ENCODE measurements around the gene ZBTB22. TPM values are rescaled to one million over a fixed set of nuclear protein-coding genes. Genes with fewer than 3 reads are reported as not detected.

Gene ZBTB22
- total RNA-seq, 1 donor from 2014 or later: 19.9 TPM

GRCh38 chr6:33271468-33272274, 45.9 kb downstream of the ZBTB22 start, which contains the start of the genes RPS18 and VPS52:
Gene RPS18, plus strand, starts transcription at chr6:33272075. Its CDS starts 45 bp downstream, at chr6:33272120.
Gene VPS52, minus strand, starts transcription at chr6:33271876. Its CDS starts 201 bp downstream, at chr6:33271675.
- intact Hi-C loops (cut with DNase I): loop anchor here (1.0 kb wide), 1 partner anchor 18 kb away; the partner anchor contains the start of genes PFDN6 and WDR46
- peak; percentile 96 for DNase-seq (ENCODE audit: low spot score)

GRCh38 chr6:33271117-33271467, 46.5 kb downstream of the ZBTB22 start:
- intact Hi-C loops (cut with DNase I): loop anchor here (1.0 kb wide), 1 partner anchor 18 kb away; the partner anchor contains the start of genes PFDN6 and WDR46

More at GRCh38 chr6:33271117-33271467, 46.5 kb downstream of the ZBTB22 start:
- no peak for DNase-seq (ENCODE audit: low spot score)

Small RNAs within 50 kb of the gene (microRNA-seq; reads per million reads assigned to microRNA genes)
- gene MIR6834: not detected
- not detected for gene MIR6873

Other genes starting within 250 kb of the ZBTB22 start
- gene HLA-DPA1, start 244.1 kb downstream of the ZBTB22 start, total RNA-seq: 35.8 TPM
- gene HLA-DPB1, start 241.8 kb downstream of the ZBTB22 start, total RNA-seq: 32.8 TPM
- gene COL11A2, start 125.3 kb downstream of the ZBTB22 start, total RNA-seq: 1.7 TPM
- 33.5 TPM for gene RXRB, start 117.1 kb downstream of the ZBTB22 start, total RNA-seq
- gene SLC39A7, start 116.9 kb downstream of the ZBTB22 start, total RNA-seq: 62.4 TPM
- 9.9 TPM for gene HSD17B8, start 113.1 kb downstream of the ZBTB22 start, total RNA-seq
- gene RING1, start 109.2 kb downstream of the ZBTB22 start, total RNA-seq: 24.5 TPM
- 32.5 TPM for gene VPS52, start 45.9 kb downstream of the ZBTB22 start, total RNA-seq
- 753 TPM for gene RPS18, start 45.7 kb downstream of the ZBTB22 start, total RNA-seq
- 9.3 TPM for gene B3GALT4, start 40.6 kb downstream of the ZBTB22 start, total RNA-seq
- gene WDR46, start 28.5 kb downstream of the ZBTB22 start, total RNA-seq: 18.8 TPM
- gene PFDN6, start 28.1 kb downstream of the ZBTB22 start, total RNA-seq: 35.1 TPM
- 46.9 TPM for gene RGL2, start 18.8 kb downstream of the ZBTB22 start, total RNA-seq
- gene TAPBP, start 3.7 kb downstream of the ZBTB22 start, total RNA-seq: 85.8 TPM
- gene DAXX, start 5.2 kb upstream of the ZBTB22 start, total RNA-seq: 19.8 TPM
- gene KIFC1, start 74.1 kb upstream of the ZBTB22 start, total RNA-seq: 0.24 TPM
- 74.8 TPM for gene PHF1, start 93.3 kb upstream of the ZBTB22 start, total RNA-seq
- 94.6 TPM for gene CUTA, start 100.4 kb upstream of the ZBTB22 start, total RNA-seq
- 9.0 TPM for gene SYNGAP1, start 102.3 kb upstream of the ZBTB22 start, total RNA-seq
- gene ZBTB9, start 136.8 kb upstream of the ZBTB22 start, total RNA-seq: 4.5 TPM

Data from cardiac septum (tissue), 1 donor.